Mesodermal cell (in vitro differentiated cells): ENCODE data around the gene RSPH10B2.
"Not testable (repeated sequence)": the region's sequence is repeated elsewhere in the genome, so short reads cannot be mapped to it uniquely, and the experiment has no call there.

Source experiments
- H3K27ac ChIP-seq: 2 replicates; pipeline ENCODE4 v1.7.0; 2013; ENCODE audit warnings: mild to moderate bottlenecking, low read depth, low read length, moderate library complexity; ENCODE audit not compliant: severe bottlenecking
- H3K36me3 ChIP-seq: 2 replicates; pipeline ENCODE4 v1.7.1; 2013; ENCODE audit warnings: mild to moderate bottlenecking, low read length, moderate library complexity; ENCODE audit not compliant: control insufficient read depth, insufficient read depth
- H3K4me1 ChIP-seq: one replicate; pipeline ENCODE4 v1.7.1; 2013; ENCODE audit warnings: mild to moderate bottlenecking, low read length; ENCODE audit not compliant: insufficient read depth, control insufficient read depth, poor library complexity, severe bottlenecking
- H3K4me3 ChIP-seq: 2 replicates; pipeline ENCODE4 v1.7.0; 2013; ENCODE audit warnings: low read length, control low read depth, mild to moderate bottlenecking; ENCODE audit not compliant: insufficient read depth, poor library complexity, severe bottlenecking; ENCODE audit errors: extremely low read depth
- H3K9me3 ChIP-seq: 2 replicates; pipeline ENCODE4 v1.7.1; 2013; ENCODE audit warnings: mild to moderate bottlenecking, low read length, moderate library complexity; ENCODE audit not compliant: control insufficient read depth
- WGBS, 2 experiments: methylation state at CpG; one replicate each; pipeline ENCODE4 v1.1.5; 2013; ENCODE audit warnings: missing lambda C conversion rate in 2 of 2; ENCODE audit not compliant: insufficient coverage in 2 of 2; 5-methylcytosine and 5-hydroxymethylcytosine counted together

The RSPH10B2 gene

DNA sequence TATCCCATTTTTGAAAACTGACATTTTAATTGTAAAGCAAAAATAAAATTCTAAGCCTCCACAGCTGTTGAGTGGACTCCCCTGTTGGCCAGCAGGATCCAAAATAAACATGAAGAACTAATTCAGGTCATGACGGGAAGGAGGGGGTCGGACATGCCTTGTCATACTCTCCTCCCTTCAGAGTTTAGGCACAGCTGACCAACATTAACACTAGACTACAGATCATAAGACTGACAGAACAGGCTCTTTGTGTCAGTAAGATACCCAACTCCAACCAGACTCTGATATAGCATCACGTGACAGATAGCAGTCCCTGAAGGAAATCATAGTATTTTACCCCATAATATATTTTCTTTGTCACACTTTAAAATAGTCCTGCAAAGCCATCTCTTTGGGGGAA is 26.2 kb upstream of the RSPH10B2 start:
- H3K36me3 ChIP-seq: peaks cover 11% of the 10 kb centered on the region
- peaks cover 5% of the 10 kb centered on the region for H3K4me1 ChIP-seq
- no peak overlapping the region for H3K4me3 ChIP-seq
- 86 to 100% methylated on average over 2 of the region's 3 CpGs for WGBS, 2 experiments
- H3K27ac ChIP-seq: no peak overlapping the region
- H3K9me3 ChIP-seq: no peaks in the 10 kb centered on the region

DNA sequence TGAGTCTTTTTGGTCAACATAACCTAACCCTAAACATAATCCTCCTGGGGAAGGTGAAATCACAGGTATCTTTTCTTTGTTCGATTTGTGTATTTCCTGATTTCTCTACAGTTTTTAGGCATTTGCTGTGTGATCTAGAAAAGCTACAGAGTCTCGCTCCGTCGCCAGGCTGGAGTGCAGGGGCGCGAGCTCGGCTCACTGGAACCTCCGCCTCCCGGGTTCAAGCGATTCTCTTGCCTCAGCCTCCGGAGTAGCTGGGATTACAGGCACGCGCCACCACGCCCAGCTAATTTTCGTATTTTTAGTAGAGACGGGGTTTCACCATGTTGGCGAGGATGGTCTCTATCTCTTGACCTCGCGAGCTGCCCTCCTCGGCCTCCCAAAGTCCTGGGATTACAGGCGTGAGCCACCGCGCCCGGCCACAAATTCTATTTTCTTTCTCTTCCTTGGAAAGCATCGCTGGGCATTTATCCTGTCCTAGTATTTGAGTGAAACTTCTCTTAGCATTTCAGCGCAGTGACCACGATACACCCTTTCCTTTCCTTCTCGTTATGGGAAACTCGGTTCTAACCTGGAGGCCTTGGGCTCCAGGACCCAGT is 24.9 kb upstream of the RSPH10B2 start:
- H3K27ac ChIP-seq, H3K4me1 ChIP-seq, H3K9me3 ChIP-seq: not testable (repeated sequence)
- Histone ChIP-seq H3K36me3 (peaks cover 23% of the 10 kb centered on the region), H3K4me3 (peak overlapping the region; percentile 79)
- 82 to 85% methylated on average over 23 to 24 of the region's 29 CpGs for WGBS, 2 experiments

DNA sequence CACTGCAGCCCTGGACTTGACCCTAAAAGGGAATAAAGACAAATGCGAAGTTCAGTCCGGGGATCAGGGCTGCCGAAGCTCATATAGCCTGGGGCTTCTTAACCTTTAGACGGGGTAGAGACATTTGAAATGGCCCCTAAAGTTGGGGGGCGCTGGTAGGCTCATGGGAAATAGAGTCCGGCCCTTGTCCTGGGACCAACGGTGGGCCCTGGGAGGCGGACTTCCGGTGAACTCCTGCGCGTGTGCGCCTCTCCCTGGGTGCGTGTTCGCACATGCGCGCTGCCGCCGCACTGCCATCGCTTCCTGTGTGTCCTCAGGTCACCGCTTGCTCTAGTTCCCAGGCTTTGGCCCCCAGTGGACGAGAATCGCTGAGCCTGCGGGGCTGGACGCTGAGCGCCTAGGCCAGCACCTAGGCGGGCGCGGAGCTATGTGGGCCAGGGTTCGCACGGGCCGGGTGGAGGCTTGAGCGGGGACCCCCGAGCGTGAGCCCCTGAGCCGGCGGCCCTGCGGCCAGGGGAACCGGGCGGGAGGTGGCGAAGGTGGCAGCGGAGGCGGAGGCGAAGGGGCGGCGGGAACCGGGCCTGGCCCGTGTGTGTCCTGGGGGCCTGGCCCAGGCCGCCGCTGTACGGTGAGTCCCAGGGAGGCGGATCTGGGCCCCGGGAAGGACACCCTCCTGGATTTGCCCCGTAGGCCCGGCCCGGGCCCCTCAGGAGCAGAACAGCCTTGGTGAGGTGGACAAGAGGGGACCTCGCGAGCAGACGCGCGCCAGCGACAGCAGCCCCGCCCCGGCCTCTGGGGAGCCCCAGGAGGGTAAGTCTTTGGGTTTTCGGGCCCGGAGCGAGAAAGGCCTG is 24.2 kb upstream of the RSPH10B2 start:
- 1% methylated on average over 58 to 63 of the region's 66 CpGs for WGBS, 2 experiments
- H3K27ac ChIP-seq: peak overlapping the region; percentile 63
- H3K4me3 ChIP-seq: peak overlapping the region; percentile 79
- H3K36me3 ChIP-seq: peaks cover 29% of the 10 kb centered on the region
- H3K9me3 ChIP-seq: no peaks in the 10 kb centered on the region
- H3K4me1 ChIP-seq: peaks cover 5% of the 10 kb centered on the region

DNA sequence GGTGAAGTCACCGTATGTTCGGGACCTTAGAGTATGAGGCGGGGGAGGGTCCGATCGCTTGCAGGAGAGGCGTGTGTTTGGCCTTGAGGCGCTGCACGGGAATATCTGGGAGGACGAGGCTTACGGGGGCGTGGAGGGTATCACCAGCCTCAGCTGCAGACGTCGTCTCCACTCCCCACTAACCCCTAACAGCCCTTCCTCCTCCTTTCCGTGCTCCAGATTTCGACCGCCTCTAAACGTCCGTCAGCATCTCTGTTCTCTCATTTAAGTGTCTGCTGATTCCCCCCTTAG is 23.6 kb upstream of the RSPH10B2 start:
- H3K9me3 ChIP-seq: no peaks in the 10 kb centered on the region
- peak overlapping the region; percentile 79 for H3K4me3 ChIP-seq
- 0 to 11% methylated on average over 4 to 9 of the region's 18 CpGs for WGBS, 2 experiments
- peaks cover 35% of the 10 kb centered on the region for H3K36me3 ChIP-seq
- H3K4me1 ChIP-seq: peaks cover 5% of the 10 kb centered on the region
- no peak overlapping the region for H3K27ac ChIP-seq

DNA sequence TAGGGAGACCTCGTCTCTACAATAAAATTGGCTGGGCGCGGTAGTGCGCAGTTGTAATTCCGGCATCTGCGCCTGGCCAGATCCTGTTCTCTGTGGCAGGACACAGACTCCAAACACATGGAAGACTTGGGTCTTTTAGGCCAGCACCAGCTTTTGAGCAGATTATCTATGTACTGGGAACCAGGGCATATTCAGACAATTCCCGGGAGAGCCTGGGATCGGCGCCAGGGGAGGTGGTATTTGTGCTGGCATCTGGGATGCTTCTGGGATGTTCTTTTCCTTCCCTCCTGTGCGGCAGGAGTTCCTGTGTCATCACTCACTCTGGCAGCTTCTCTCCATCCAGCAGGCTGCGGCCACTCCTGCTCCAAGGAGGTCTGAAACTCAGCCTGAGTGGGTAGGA is 15.5 kb upstream of the RSPH10B2 start:
- not testable (repeated sequence) for H3K4me3 ChIP-seq, H3K27ac ChIP-seq, H3K9me3 ChIP-seq, H3K4me1 ChIP-seq
- H3K36me3 ChIP-seq: peaks cover 47% of the 10 kb centered on the region
- WGBS, 2 experiments: no CpG with 5 or more reads among the region's 11 CpGs

DNA sequence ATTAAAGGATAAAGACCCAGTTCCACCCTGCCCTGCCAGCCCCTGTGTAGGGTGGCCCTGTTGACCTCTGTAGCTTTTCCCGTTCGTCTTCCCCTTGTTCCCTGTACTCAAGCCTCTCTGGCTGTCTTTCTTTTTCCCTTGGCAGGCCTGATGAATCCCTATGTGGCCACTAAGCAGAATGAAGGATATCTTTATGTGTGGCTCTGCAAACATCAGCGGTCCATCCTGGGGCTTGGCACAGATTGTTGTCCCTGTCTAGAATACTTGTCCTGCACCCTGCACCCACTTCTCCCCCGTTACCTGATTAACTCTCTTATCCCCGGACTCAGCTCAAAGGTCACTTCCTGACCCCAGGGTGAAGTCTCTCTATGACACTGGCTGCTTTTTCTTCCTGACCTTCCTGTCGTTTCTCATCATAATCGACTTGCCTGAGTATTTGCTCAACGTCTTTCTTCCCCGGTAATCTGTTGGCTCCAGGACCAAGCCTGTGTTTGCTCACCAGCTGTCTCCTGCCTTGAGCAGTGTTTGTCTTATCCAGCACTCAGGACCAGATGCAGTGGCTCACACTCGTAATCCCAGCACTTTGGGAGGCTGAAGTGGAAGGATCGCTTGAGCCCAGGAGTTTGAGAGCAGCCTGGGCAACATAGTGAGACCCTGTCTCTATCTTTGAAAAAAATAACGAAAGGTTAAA is 9.3 kb upstream of the RSPH10B2 start:
- H3K36me3 ChIP-seq: peaks cover 12% of the 10 kb centered on the region
- not testable (repeated sequence) for H3K9me3 ChIP-seq, H3K4me1 ChIP-seq, H3K4me3 ChIP-seq, H3K27ac ChIP-seq
- 73 to 100% methylated on average over 1 of the region's 12 CpGs for WGBS, 2 experiments

DNA sequence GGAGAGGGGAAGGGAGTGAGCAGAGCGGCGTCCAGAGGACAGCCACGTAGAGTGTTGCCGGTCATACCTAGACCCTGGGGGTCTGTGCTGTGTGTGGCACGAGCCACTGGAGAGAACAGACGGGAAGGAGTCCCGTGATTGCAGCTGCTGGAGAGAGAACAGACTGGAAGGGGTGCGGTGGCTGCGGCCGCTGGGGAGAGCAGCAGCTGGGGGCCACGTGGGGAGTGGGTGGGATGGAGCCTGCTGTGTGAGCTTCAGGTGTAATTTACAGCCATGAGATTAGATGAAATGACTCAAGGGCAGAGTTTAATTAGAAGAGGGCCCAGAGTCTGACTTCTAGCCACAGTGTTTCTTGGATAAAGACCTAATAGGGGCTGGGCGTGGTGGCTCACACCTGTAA is 4.6 kb upstream of the RSPH10B2 start:
- not testable (repeated sequence) for H3K36me3 ChIP-seq, H3K9me3 ChIP-seq, H3K4me3 ChIP-seq, H3K4me1 ChIP-seq, H3K27ac ChIP-seq
- no CpG with 5 or more reads among the region's 12 CpGs for WGBS, 2 experiments

DNA sequence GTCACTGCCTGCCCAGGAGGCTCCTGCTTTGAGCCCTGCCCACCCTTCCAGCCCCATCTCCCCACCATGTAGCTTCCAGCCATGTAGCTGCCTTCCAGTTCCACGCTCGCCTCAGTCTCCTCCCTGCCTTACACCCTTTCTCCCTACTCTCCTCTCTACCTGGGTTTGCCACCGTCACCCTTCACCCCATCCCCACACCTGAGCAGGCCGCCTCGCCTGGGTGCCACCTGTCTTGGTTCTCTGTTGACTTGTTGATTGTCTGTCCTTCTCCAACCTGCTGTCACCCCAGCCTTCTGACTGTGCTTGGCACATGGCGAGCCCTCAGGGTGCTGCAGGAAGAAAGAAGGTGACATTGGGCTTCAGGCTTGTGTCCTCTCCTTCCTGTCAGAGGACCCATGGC is 3.7 kb upstream of the RSPH10B2 start:
- H3K4me1 ChIP-seq, H3K9me3 ChIP-seq, H3K4me3 ChIP-seq, H3K27ac ChIP-seq, H3K36me3 ChIP-seq: not testable (repeated sequence)
- WGBS, 2 experiments: 94% methylated on average over 3 of the region's 6 CpGs; no CpG with 5 or more reads in 1 of the 2 experiments

DNA sequence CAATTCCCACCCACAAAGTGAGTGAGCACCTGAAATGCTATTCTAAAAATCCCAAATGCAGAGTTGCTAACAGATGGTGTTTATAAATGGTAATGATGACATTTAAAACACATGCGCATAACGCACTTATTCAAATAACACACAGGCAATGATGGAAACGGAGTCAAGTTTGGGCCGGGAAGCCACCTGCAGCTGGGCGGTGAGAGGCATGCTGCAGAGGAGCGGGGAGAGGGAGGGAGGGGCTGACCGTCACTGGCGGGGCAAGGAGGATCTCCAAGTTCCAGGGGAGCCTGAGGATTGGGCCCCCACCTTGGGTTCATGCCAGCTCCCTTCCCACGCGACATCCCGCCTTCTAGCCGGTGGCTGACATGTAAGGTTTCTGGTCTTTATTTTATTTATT is 7.3 kb downstream of the RSPH10B2 start:
- H3K4me1 ChIP-seq, H3K4me3 ChIP-seq, H3K9me3 ChIP-seq, H3K36me3 ChIP-seq, H3K27ac ChIP-seq: not testable (repeated sequence)
- WGBS, 2 experiments: no CpG with 5 or more reads among the region's 12 CpGs

DNA sequence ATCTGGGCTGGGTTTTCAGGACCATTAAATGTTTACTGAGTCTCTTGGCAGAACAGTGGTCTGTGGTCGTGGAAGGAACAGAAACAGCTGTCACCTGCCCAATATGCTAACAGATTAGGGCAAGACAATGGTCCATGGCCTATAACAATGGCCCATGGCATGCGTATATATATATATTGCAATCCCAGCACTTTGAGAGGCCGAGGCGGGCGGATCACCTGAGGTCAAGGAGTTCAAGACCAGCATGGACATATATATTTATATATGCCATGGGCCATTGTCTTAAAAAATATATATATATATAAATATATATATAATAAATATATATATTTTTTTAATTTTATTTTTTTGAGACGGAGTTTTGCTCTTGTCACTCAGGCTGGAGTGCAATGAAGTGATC is 27.7 kb downstream of the RSPH10B2 start:
- H3K36me3 ChIP-seq, H3K4me1 ChIP-seq, H3K4me3 ChIP-seq, H3K9me3 ChIP-seq, H3K27ac ChIP-seq: not testable (repeated sequence)
- WGBS, 2 experiments: no CpG with 5 or more reads among the region's 6 CpGs

DNA sequence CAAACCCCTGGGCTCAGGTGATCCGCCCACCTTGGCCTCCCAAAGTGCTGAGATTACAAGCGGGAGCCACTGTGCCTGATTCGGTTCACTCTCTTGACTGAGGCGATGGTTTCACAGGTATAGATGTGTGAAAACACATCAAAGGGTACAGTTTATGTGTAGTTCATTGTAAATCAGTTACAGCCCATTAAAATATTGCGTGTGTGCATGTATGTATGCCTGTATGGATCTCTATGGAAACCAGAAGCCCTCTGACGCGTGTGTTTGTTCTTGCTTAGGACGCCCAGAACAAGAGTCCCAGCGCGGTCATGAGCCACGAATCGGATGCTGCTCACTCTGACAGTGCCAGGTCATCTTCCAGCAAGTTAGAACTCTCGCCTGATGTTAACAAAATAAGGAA is 35.5 kb downstream of the RSPH10B2 start:
- H3K36me3 ChIP-seq: not testable (repeated sequence)
- no CpG with 5 or more reads among the region's 13 CpGs for WGBS, 2 experiments

More for the DNA sequence above, 35.5 kb downstream of the RSPH10B2 start:
- not testable (repeated sequence) for H3K4me3 ChIP-seq, H3K27ac ChIP-seq, H3K9me3 ChIP-seq, H3K4me1 ChIP-seq
